ENCODE results near the gene BAMBI. TPM values are rescaled to one million over a fixed set of nuclear protein-coding genes. Genes with fewer than 3 reads are reported as not detected.

Gene BAMBI
- total RNA-seq, 1 donor from 2014 or later, result 46.6 TPM

- intact Hi-C loops (cut with DNase I), result no loop called here
- no peak for DNase-seq (ENCODE audit: low spot score)
These were observed 13.9 kb downstream of the BAMBI start for GRCh38 chr10:28691187-28691694.

- intact Hi-C loops (cut with DNase I), result no loop called here
- no peak for DNase-seq (ENCODE audit: low spot score)
These were observed 14.7 kb downstream of the BAMBI start for GRCh38 chr10:28692050-28692449.

- DNase-seq (ENCODE audit: low spot score), result no peak
- intact Hi-C loops (cut with DNase I), result no loop called here
These were observed 17.2 kb downstream of the BAMBI start for GRCh38 chr10:28694530-28694929.

- no peak for DNase-seq (ENCODE audit: low spot score)
- intact Hi-C loops (cut with DNase I), result no loop called here
These were observed 20.8 kb downstream of the BAMBI start for GRCh38 chr10:28698075-28698474.

GRCh38 chr10:28704464-28705161 is 27.3 kb downstream of the BAMBI start:
- intact Hi-C loops (cut with DNase I), result no loop called here

GRCh38 chr10:28705472-28705871 is 28.2 kb downstream of the BAMBI start:
- DNase-seq (ENCODE audit: low spot score), result no peak
- intact Hi-C loops (cut with DNase I), result no loop called here

More at GRCh38 chr10:28704464-28705161, 27.3 kb downstream of the BAMBI start:
- DNase-seq (ENCODE audit: low spot score), result no peak

- no peak for DNase-seq (ENCODE audit: low spot score)
- intact Hi-C loops (cut with DNase I), result no loop called here
These were observed 31.8 kb downstream of the BAMBI start for GRCh38 chr10:28709001-28709710.

GRCh38 chr10:28710202-28710886 is 33.0 kb downstream of the BAMBI start:
- no peak for DNase-seq (ENCODE audit: low spot score)
- intact Hi-C loops (cut with DNase I), result no loop called here

- intact Hi-C loops (cut with DNase I), result no loop called here
- DNase-seq (ENCODE audit: low spot score), result no peak
These were observed 33.7 kb downstream of the BAMBI start for GRCh38 chr10:28711041-28711440.

GRCh38 chr10:28711776-28712175 is 34.5 kb downstream of the BAMBI start:
- DNase-seq (ENCODE audit: low spot score), result no peak
- intact Hi-C loops (cut with DNase I), result no loop called here

GRCh38 chr10:28713626-28714352 is 36.5 kb downstream of the BAMBI start:
- DNase-seq (ENCODE audit: low spot score), result no peak
- intact Hi-C loops (cut with DNase I), result no loop called here

GRCh38 chr10:28714401-28715053 is 37.2 kb downstream of the BAMBI start:
- no peak for DNase-seq (ENCODE audit: low spot score)
- intact Hi-C loops (cut with DNase I), result no loop called here

- DNase-seq (ENCODE audit: low spot score), result no peak
- intact Hi-C loops (cut with DNase I), result no loop called here
These were observed 37.9 kb downstream of the BAMBI start for GRCh38 chr10:28715246-28715645.

GRCh38 chr10:28715757-28716156 is 38.4 kb downstream of the BAMBI start:
- intact Hi-C loops (cut with DNase I), result no loop called here

GRCh38 chr10:28716748-28717147 is 39.4 kb downstream of the BAMBI start:
- DNase-seq (ENCODE audit: low spot score), result no peak

More at GRCh38 chr10:28715757-28716156, 38.4 kb downstream of the BAMBI start:
- no peak for DNase-seq (ENCODE audit: low spot score)

GRCh38 chr10:28717656-28718201 is 40.4 kb downstream of the BAMBI start:
- no peak for DNase-seq (ENCODE audit: low spot score)
- intact Hi-C loops (cut with DNase I), result no loop called here

More at GRCh38 chr10:28716748-28717147, 39.4 kb downstream of the BAMBI start:
- intact Hi-C loops (cut with DNase I), result no loop called here

GRCh38 chr10:28719789-28720436 is 42.6 kb downstream of the BAMBI start:
- no peak for DNase-seq (ENCODE audit: low spot score)
- intact Hi-C loops (cut with DNase I), result no loop called here

- intact Hi-C loops (cut with DNase I), result no loop called here
These were observed 44.1 kb downstream of the BAMBI start for GRCh38 chr10:28721318-28721951.

More at GRCh38 chr10:28721318-28721951, 44.1 kb downstream of the BAMBI start:
- no peak for DNase-seq (ENCODE audit: low spot score)

Data from cardiac septum (tissue), 1 donor.